GM18868 (cell line): ENCODE measurements around the gene GNAL.
"Not testable (repeated sequence)": the region's sequence is repeated elsewhere in the genome, so short reads cannot be mapped to it uniquely, and the experiment has no call there.

Source experiments
- ATAC-seq: cut with Tn5 transposase; IDR thresholded peaks from one replicate; pipeline ENCODE4 v1.9.1; 2021; ENCODE audit warnings: mild to moderate bottlenecking, moderate library complexity; ENCODE audit not compliant: unreplicated experiment

The GNAL gene

GRCh38 chr18:11688972-11689668 lies at the start of gene GNAL:
Gene GNAL, plus strand, starts transcription at chr18:11689264. Its CDS starts 300 bp downstream, at chr18:11689564.
- ATAC-seq, result peak; percentile 65

- ATAC-seq, result not testable (repeated sequence)
These were observed 41.8 kb upstream of the GNAL start for GRCh38 chr18:11647310-11647709.

- not testable (repeated sequence) for ATAC-seq
These were observed 41.3 kb upstream of the GNAL start for GRCh38 chr18:11647804-11648203.

- no peak for ATAC-seq
These were observed 39.2 kb upstream of the GNAL start for GRCh38 chr18:11649839-11650238.

- ATAC-seq, result no peak
These were observed 37.2 kb upstream of the GNAL start for GRCh38 chr18:11651899-11652298.

- no peak for ATAC-seq
These were observed 35.5 kb upstream of the GNAL start for GRCh38 chr18:11653521-11653920.

- peak; percentile 46 for ATAC-seq
These were observed 34.1 kb upstream of the GNAL start for GRCh38 chr18:11654736-11655605.

GRCh38 chr18:11655606-11655932 lies 33.5 kb upstream of the GNAL start:
- ATAC-seq, result no peak

GRCh38 chr18:11657152-11657551 lies 31.9 kb upstream of the GNAL start:
- no peak for ATAC-seq

- ATAC-seq, result no peak
These were observed 31.5 kb upstream of the GNAL start for GRCh38 chr18:11657554-11657953.

GRCh38 chr18:11658019-11658418 lies 31.0 kb upstream of the GNAL start:
- ATAC-seq, result no peak

GRCh38 chr18:11658989-11659388 lies 30.1 kb upstream of the GNAL start:
- no peak for ATAC-seq

GRCh38 chr18:11660691-11661090 lies 28.4 kb upstream of the GNAL start:
- ATAC-seq, result no peak

- ATAC-seq, result no peak
These were observed 27.6 kb upstream of the GNAL start for GRCh38 chr18:11661430-11661829.

- ATAC-seq, result no peak
These were observed 25.5 kb upstream of the GNAL start for GRCh38 chr18:11663439-11664029.

GRCh38 chr18:11664286-11664685 lies 24.8 kb upstream of the GNAL start:
- no peak for ATAC-seq

GRCh38 chr18:11665146-11665545 lies 23.9 kb upstream of the GNAL start:
- ATAC-seq, result no peak

- ATAC-seq, result no peak
These were observed 23.5 kb upstream of the GNAL start for GRCh38 chr18:11665587-11665986.

- ATAC-seq, result no peak
These were observed 22.9 kb upstream of the GNAL start for GRCh38 chr18:11666176-11666575.

GRCh38 chr18:11666831-11667230 lies 22.2 kb upstream of the GNAL start:
- ATAC-seq, result no peak

- no peak for ATAC-seq
These were observed 21.5 kb upstream of the GNAL start for GRCh38 chr18:11667578-11667977.
